ENCODE data around the gene MFAP4.

MFAP4 gene

GRCh38 chr17:19409509-19409908 lies 22.5 kb upstream of the MFAP4 start:
- no peak for DNase-seq

- DNase-seq = no peak
These were observed 22.1 kb upstream of the MFAP4 start for GRCh38 chr17:19409066-19409465.

GRCh38 chr17:19408346-19408710 lies 21.3 kb upstream of the MFAP4 start:
- no peak for DNase-seq

GRCh38 chr17:19407601-19408345 lies 20.8 kb upstream of the MFAP4 start:
- DNase-seq = no peak

GRCh38 chr17:19405114-19405513 lies 18.1 kb upstream of the MFAP4 start:
- DNase-seq = no peak

GRCh38 chr17:19404264-19404663 lies 17.3 kb upstream of the MFAP4 start:
- no peak for DNase-seq

- no peak for DNase-seq
These were observed 16.0 kb upstream of the MFAP4 start for GRCh38 chr17:19403021-19403420.

- DNase-seq = no peak
These were observed 15.2 kb upstream of the MFAP4 start for GRCh38 chr17:19402171-19402570.

GRCh38 chr17:19401321-19402010 lies 14.5 kb upstream of the MFAP4 start:
- DNase-seq = no peak

- no peak for DNase-seq
These were observed 12.9 kb upstream of the MFAP4 start for GRCh38 chr17:19399750-19400450.

- DNase-seq = no peak
These were observed 11.6 kb upstream of the MFAP4 start for GRCh38 chr17:19398301-19399181.

GRCh38 chr17:19397556-19398041 lies 10.6 kb upstream of the MFAP4 start:
- no peak for DNase-seq

GRCh38 chr17:19392303-19392702 lies 5.3 kb upstream of the MFAP4 start:
- no peak for DNase-seq

- no peak for DNase-seq
These were observed 4.4 kb upstream of the MFAP4 start for GRCh38 chr17:19391432-19391831.

- DNase-seq = no peak
These were observed 4.0 kb upstream of the MFAP4 start for GRCh38 chr17:19390951-19391350.

GRCh38 chr17:19388791-19389785 lies 2.1 kb upstream of the MFAP4 start:
- DNase-seq = no peak

GRCh38 chr17:19387921-19388521 lies 1.0 kb upstream of the MFAP4 start:
- DNase-seq = peak; percentile 68

- no peak for DNase-seq
These were observed 700 bp downstream of the MFAP4 start for GRCh38 chr17:19386051-19386929.

GRCh38 chr17:19385521-19385983 lies 1.4 kb downstream of the MFAP4 start:
- DNase-seq = no peak
